Right lobe of liver (tissue), 4 donors: Measurements from ENCODE around the gene SPRED1.

ENCODE experiments used
- CTCF ChIP-seq, 4 donors: fragments of 200-600 bp in 3 of 4; fragments of 450-650 bp in 1 of 4; IDR thresholded peaks; one replicate each; pipeline versions ENCODE4 v1.5.1 to v1.8.0; 2016 to 2022; ENCODE audit warnings: antibody characterized with exemption in 4 of 4, mild to moderate bottlenecking in 2 of 4
- POLR2A ChIP-seq: fragments of 450-650 bp; IDR thresholded peaks from one replicate; pipeline ENCODE4 v1.6.1; 2017; ENCODE audit warnings: antibody characterized with exemption, mild to moderate bottlenecking
- donor health status: DM: no; HTN: no; CAD: no.
- donor health status: DM: no; HTN: no; CAD: no.
- donor health status: DM: no; HTN: yes; CAD: no.

GRCh38 chr15:38225381-38225780, 27.3 kb upstream of the SPRED1 start:
- TF ChIP-seq CTCF (IDR thresholded peaks at IDR 0.05) (no peak), POLR2A (no peak)
